Measurements from ENCODE around the gene GMCL1.

DNA sequence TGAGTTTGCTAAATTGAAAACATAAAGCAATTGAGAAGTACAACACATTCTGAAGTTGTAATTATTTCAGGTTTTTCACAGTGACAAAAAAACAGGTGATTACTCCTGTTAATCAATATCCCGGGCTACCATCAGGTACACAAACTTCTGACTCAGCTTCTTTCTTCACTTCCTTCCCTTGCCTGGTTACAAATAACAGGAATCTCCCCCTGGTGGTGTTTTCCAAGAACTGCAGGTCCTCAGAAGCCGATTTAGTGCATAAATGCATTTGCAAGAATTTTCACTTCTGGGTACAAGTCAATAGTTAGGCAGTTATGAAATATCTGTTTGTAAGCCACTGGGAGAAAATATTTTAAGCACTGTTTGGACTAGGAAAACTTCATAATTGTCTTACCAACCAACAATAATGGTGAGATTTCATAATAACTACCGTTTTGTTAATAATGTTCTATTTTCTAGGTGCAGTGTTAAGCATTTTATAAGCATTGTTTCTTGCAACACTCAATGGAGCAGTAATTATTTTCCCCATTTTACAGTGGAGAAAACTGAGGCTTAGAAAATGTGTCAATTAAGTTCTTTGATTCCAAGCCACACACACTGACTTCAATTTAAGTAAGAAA lies 12.4 kb upstream of the GMCL1 start:
- TF ChIP-seq SUZ12 (IDR thresholded peaks at IDR 0.05; ENCODE audit: extremely low read depth, insufficient read depth, insufficient read length) (no peak), YY1 (IDR thresholded peaks at IDR 0.05; ENCODE audit: insufficient read depth, insufficient read length) (no peak)

Data from NT2/D1 (cell line).